Endothelial cell of umbilical vein (primary cell): ENCODE measurements around the gene XKRX. TPM values are rescaled to one million over a fixed set of nuclear protein-coding genes. Genes with fewer than 3 reads are reported as not detected.

ENCODE experiments used
- BruUV-seq: library from RNA; stranded (reverse); fragments of 400-500 nt; replicated peaks from 2 replicates; lab custom pipeline; 2021; lab: Mats Ljungman, UMichigan
- CTCF ChIA-PET: fragments of 300-600, 350-600 bp; sonication (Branson Sonifier 250); formaldehyde crosslinking; loops from one replicate; lab custom pipeline; 2021; ENCODE audit warnings: antibody characterized with exemption, inconsistent platforms; lab: Charles Lee
- POLR2A ChIA-PET: fragments of 300-600, 350-600 bp; sonication (Branson Sonifier 250); formaldehyde crosslinking; loops from one replicate; lab custom pipeline; 2021; ENCODE audit warnings: antibody characterized with exemption, inconsistent platforms; lab: Charles Lee
- DNase-seq: peaks from one replicate; pipeline ENCODE4 v3.0.0-alpha.2; 2011; ENCODE audit warnings: low read depth, low spot score
- FAIRE-seq: peaks from 2 replicates; lab custom pipeline; 2011; peaks lifted over from hg19 to GRCh38; lab: Jason Lieb, UNC
- H2AFZ ChIP-seq: 2 replicates; pipeline ENCODE4 v1.6.0; 2012; ENCODE audit warnings: low read depth, low read length, control low read depth, inconsistent platforms
- H3K27ac ChIP-seq: 2 replicates; pipeline ENCODE4 v1.5.1; 2011; ENCODE audit warnings: low read depth, mild to moderate bottlenecking, control low read depth, low read length, moderate library complexity; ENCODE audit not compliant: insufficient read depth
- H3K27me3 ChIP-seq, 2 experiments: 2 replicates each; pipeline versions ENCODE4 v1.6.0 to v1.6.1; 2011; ENCODE audit warnings: low read length in 2 of 2, mixed read lengths in 1 of 2; ENCODE audit not compliant: control insufficient read depth in 2 of 2, insufficient read depth in 2 of 2
- H3K36me3 ChIP-seq, 2 experiments: 2 replicates in 1 of 2; 3 replicates in 1 of 2; pipeline ENCODE4 v1.5.1; 2011; ENCODE audit warnings: low read length in 2 of 2, mild to moderate bottlenecking in 1 of 2, moderate library complexity in 1 of 2; ENCODE audit not compliant: control insufficient read depth in 2 of 2, insufficient read depth in 2 of 2; ENCODE audit errors: extremely low read depth in 1 of 2
- H3K4me1 ChIP-seq: 3 replicates; pipeline ENCODE4 v1.5.1; 2011; ENCODE audit warnings: mild to moderate bottlenecking, low read length; ENCODE audit not compliant: control insufficient read depth, insufficient read depth; ENCODE audit errors: extremely low read depth
- H3K4me2 ChIP-seq: 2 replicates; pipeline ENCODE4 v1.6.1; 2011; ENCODE audit warnings: low read length, control low read depth, mixed read lengths; ENCODE audit not compliant: insufficient read depth
- H3K4me3 ChIP-seq, 3 experiments: fragments of 200-600 bp in 1 of 3; sonication (generic), shearing (Covaris generic) in 1 of 3; replicated peaks in 1 of 3; 2 replicates each; pipeline ENCODE4 v1.5.1; 2011 to 2016; ENCODE audit warnings: control low read depth in 3 of 3, low read length in 3 of 3, mild to moderate bottlenecking in 2 of 3, inconsistent platforms in 1 of 3, low read depth in 1 of 3, moderate library complexity in 1 of 3; ENCODE audit not compliant: insufficient read depth in 1 of 3
- H3K79me2 ChIP-seq: 2 replicates; pipeline ENCODE4 v1.6.0; 2012; ENCODE audit warnings: low read length, inconsistent platforms; ENCODE audit not compliant: control insufficient read depth, insufficient read depth
- H3K9ac ChIP-seq: replicated peaks from 2 replicates; pipeline ENCODE3; 2011; ENCODE audit warnings: low read length, control low read depth; ENCODE audit not compliant: insufficient read depth; ENCODE audit errors: extremely low read depth
- H3K9me1 ChIP-seq: replicated peaks from 3 replicates; pipeline ENCODE4 v1.6.0; 2011; ENCODE audit warnings: mild to moderate bottlenecking, low read length; ENCODE audit not compliant: control insufficient read depth, insufficient read depth; ENCODE audit errors: extremely low read depth
- H3K9me3 ChIP-seq: replicated peaks from 2 replicates; pipeline ENCODE4 v1.5.1; 2012; ENCODE audit warnings: low read length, inconsistent platforms; ENCODE audit not compliant: control insufficient read depth, insufficient read depth
- H4K20me1 ChIP-seq: replicated peaks from 2 replicates; pipeline ENCODE3; 2011; ENCODE audit warnings: mild to moderate bottlenecking, low read length; ENCODE audit not compliant: control insufficient read depth, insufficient read depth; ENCODE audit errors: extremely low read depth
- EZH2 ChIP-seq: IDR thresholded peaks from 2 replicates; pipeline ENCODE4 v1.6.1; 2012; ENCODE audit warnings: borderline replicate concordance, low read depth, mild to moderate bottlenecking, moderate library complexity, low read length, inconsistent platforms; ENCODE audit not compliant: severe bottlenecking
- FOS ChIP-seq: IDR thresholded peaks from 2 replicates; pipeline ENCODE4 v1.6.1; 2011; ENCODE audit warnings: mild to moderate bottlenecking, low read length, moderate library complexity, borderline replicate concordance; ENCODE audit not compliant: insufficient read depth
- GATA2 ChIP-seq: IDR thresholded peaks from 2 replicates; pipeline ENCODE4 v1.7.0; 2011; ENCODE audit warnings: low read depth, mild to moderate bottlenecking, moderate library complexity, mixed read lengths, low read length; ENCODE audit not compliant: insufficient read length, insufficient read depth
- JUN ChIP-seq: IDR thresholded peaks from 2 replicates; pipeline ENCODE4 v1.6.1; 2011; ENCODE audit warnings: borderline replicate concordance, low read depth; ENCODE audit not compliant: insufficient read length, insufficient read depth
- MYC ChIP-seq: IDR thresholded peaks from one replicate; pipeline ENCODE4 v1.6.1; 2011; ENCODE audit warnings: mild to moderate bottlenecking, low read depth, low read length
- POLR2A ChIP-seq: IDR thresholded peaks from 2 replicates; pipeline ENCODE4 v1.6.1; 2012; ENCODE audit warnings: low read depth, mild to moderate bottlenecking, control low read depth, low read length
- POLR2AphosphoS5 ChIP-seq: IDR thresholded peaks from 2 replicates; pipeline ENCODE4 v1.6.1; 2012; ENCODE audit warnings: low read depth, mild to moderate bottlenecking, control low read depth, low read length, moderate library complexity; ENCODE audit not compliant: insufficient read depth
- dilution Hi-C: fragments of 300-500 bp; cut with MboI; formaldehyde crosslinking; loops from one replicate; pipeline ENCODE4 v1.15.0; 2019; ENCODE audit warnings: low sequenced_read_pairs; ENCODE audit not compliant: extremely low pct_ligation_motif_present
- intact Hi-C: fragments of 100-400 bp; cut with micrococcal nuclease; formaldehyde crosslinking; loops from one replicate; pipeline ENCODE4 v1.10.0; 2022
- polyA plus RNA-seq, 4 experiments: library from polyadenylated mRNA; depleted of rRNA in 3 of 4; stranded (reverse) in 3 of 4; unstranded in 1 of 4; fragments of >200 nt; gene quantifications; 2 replicates each; pipeline versions ENCODE4 v1.2.1 to v1.2.3, GENCODE V29; 2011 to 2012; ENCODE audit warnings: missing spikeins in 1 of 4
- total RNA-seq: library from RNA; stranded (reverse); gene quantifications from 2 replicates; pipeline ENCODE4 v1.2.3, GENCODE V29; 2021
- TF ChIP-seq, protein P1 (sequence below), 2 donors: IDR thresholded peaks; 1 replicate in 1 of 2; 2 replicates in 1 of 2; pipeline ENCODE4 v1.5.1; 2011; ENCODE audit warnings: low read length in 2 of 2, mild to moderate bottlenecking in 2 of 2, moderate library complexity in 2 of 2, control low read depth in 1 of 2, inconsistent platforms in 1 of 2, low read depth in 1 of 2; ENCODE audit not compliant: insufficient read depth in 1 of 2; ENCODE audit errors: extremely low read depth in 1 of 2
- TF ChIP-seq, protein P2 (sequence below): IDR thresholded peaks from 2 replicates; pipeline ENCODE4 v1.6.1; 2011; ENCODE audit not compliant: insufficient read depth, insufficient read length

The XKRX gene
- total and polyA plus RNA-seq, 2 donors (not counting 3 experiments of a cell fraction or from before 2014, with no cell fraction given): 0.33 to 0.88 TPM

DNA sequence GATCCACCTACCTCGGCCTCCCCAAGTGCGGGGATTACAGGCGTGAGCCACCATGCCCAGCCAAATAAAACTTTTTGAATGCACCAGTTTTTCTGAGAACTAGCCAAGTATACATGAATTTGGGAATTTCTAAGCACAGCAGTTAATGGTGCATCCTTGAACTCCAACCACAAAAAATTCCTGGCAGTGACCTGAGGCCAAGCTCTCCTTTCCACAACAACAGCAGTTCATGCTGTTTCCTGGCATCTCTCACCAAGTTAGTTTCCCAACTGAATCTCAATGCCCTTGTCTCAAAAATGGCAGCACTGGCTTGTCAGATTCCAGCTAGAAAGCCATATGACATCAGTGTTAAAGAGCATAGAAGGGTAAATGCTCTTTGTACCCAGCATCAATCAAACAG, 15.9 kb upstream of the XKRX start:
- no peaks in the 10 kb centered on the region for H3K9me1 ChIP-seq
- FAIRE-seq (no peak), DNase-seq (no peak)
- H2AFZ ChIP-seq: no peak overlapping the region
- no peaks in the 10 kb centered on the region for H3K27me3 ChIP-seq
- H3K79me2 ChIP-seq: no peaks in the 10 kb centered on the region
- no peak overlapping the region for H3K4me2 ChIP-seq
- no peaks in the 10 kb centered on the region for H3K4me1 ChIP-seq
- H3K36me3 ChIP-seq: no peaks in the 10 kb centered on the region
- no peak overlapping the region for H3K27ac ChIP-seq
- ChIA-PET POLR2A (no interaction called here), CTCF (no interaction called here)
- H3K9me3 ChIP-seq: no peaks in the 10 kb centered on the region
- no TSS peak for BruUV-seq
- H3K4me3 ChIP-seq: no peak overlapping the region
- no peaks in the 10 kb centered on the region for H4K20me1 ChIP-seq
- no peak overlapping the region for H3K9ac ChIP-seq
- dilution Hi-C loops (no loop called here), intact Hi-C loops (no loop called here)
- TF ChIP-seq GATA2: no peak
- TF ChIP-seq POLR2A: no peak
- TF ChIP-seq JUN: no peak
- TF ChIP-seq EZH2: no peak
- TF ChIP-seq, protein P1, sequence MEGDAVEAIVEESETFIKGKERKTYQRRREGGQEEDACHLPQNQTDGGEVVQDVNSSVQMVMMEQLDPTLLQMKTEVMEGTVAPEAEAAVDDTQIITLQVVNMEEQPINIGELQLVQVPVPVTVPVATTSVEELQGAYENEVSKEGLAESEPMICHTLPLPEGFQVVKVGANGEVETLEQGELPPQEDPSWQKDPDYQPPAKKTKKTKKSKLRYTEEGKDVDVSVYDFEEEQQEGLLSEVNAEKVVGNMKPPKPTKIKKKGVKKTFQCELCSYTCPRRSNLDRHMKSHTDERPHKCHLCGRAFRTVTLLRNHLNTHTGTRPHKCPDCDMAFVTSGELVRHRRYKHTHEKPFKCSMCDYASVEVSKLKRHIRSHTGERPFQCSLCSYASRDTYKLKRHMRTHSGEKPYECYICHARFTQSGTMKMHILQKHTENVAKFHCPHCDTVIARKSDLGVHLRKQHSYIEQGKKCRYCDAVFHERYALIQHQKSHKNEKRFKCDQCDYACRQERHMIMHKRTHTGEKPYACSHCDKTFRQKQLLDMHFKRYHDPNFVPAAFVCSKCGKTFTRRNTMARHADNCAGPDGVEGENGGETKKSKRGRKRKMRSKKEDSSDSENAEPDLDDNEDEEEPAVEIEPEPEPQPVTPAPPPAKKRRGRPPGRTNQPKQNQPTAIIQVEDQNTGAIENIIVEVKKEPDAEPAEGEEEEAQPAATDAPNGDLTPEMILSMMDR (IDR thresholded peaks at IDR 0.05; ENCODE audit: extremely low read depth in 1 of 2, insufficient read depth in 1 of 2, low read depth in 1 of 2, low read length in 2 of 2): no peak
- TF ChIP-seq FOS: no peak
- no peak for TF ChIP-seq MYC
- TF ChIP-seq POLR2AphosphoS5: no peak
- TF ChIP-seq, protein P2, sequence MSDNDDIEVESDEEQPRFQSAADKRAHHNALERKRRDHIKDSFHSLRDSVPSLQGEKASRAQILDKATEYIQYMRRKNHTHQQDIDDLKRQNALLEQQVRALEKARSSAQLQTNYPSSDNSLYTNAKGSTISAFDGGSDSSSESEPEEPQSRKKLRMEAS: no peak
